Neural progenitor cell (in vitro differentiated cells): Measurements from ENCODE around the gene SRBD1.

ENCODE experiments used
- CTCF ChIP-seq: fragments of 200-600 bp; sonication (generic); IDR thresholded peaks from 2 replicates; pipeline ENCODE4 v1.5.1; 2017; ENCODE audit warnings: antibody characterized with exemption, mild to moderate bottlenecking
- EZH2 ChIP-seq: fragments of 200-600 bp; sonication (generic); IDR thresholded peaks from 2 replicates; pipeline ENCODE4 v1.6.1; 2017; ENCODE audit warnings: antibody characterized with exemption, mild to moderate bottlenecking, moderate library complexity
- EZH2phosphoT487 ChIP-seq: fragments of 200-600 bp; sonication (generic); IDR thresholded peaks from 2 replicates; pipeline ENCODE4 v1.6.1; 2017; ENCODE audit warnings: antibody characterized with exemption

DNA sequence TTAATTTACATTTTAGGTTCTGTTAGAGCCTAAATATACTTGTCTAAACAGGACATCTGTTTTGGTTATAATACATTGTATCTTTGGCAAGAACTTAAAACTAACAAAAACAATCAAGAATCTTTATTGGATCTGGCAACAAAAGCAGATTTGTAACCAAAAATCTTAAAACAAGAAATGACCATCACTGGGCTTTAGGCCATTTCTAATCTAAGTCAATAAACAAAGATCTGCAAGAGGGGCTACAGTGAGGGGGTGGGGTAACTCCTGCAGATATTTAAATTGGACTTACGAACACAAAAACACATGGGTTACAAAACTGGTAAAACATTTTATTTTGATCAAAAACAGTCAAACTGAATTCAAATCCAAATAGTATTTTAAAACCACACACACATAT, 77.3 kb downstream of the SRBD1 start:
- no peak for TF ChIP-seq EZH2
- TF ChIP-seq CTCF: no peak
- no peak for TF ChIP-seq EZH2phosphoT487
